HepG2 (cell line): ENCODE measurements around the gene PSME3IP1. TPM values are rescaled to one million over a fixed set of nuclear protein-coding genes. Genes with fewer than 3 reads are reported as not detected.
A peak's percentile ranks its signal among the peaks of the same experiment; 100 is the strongest.

Experiments used
- DPF2 ChIP-seq: sonication (generic); formaldehyde crosslinking; IDR thresholded peaks from 2 replicates; pipeline ENCODE4 v1.4.0; 2020; ENCODE audit warnings: mild to moderate bottlenecking, low read depth, missing genetic modification reagents, borderline replicate concordance
- HNRNPLL ChIP-seq: fragments of 200-400 bp; formaldehyde crosslinking; IDR thresholded peaks from 2 replicates; pipeline ENCODE4 v1.6.1; 2017; ENCODE audit warnings: mild to moderate bottlenecking, low read depth, low read length; ENCODE audit not compliant: poor library complexity, severe bottlenecking
- ISX ChIP-seq: sonication (generic); formaldehyde crosslinking; conservative IDR thresholded peaks from 2 replicates; pipeline ENCODE4 v1.5.0; 2020; ENCODE audit warnings: missing genetic modification reagents
- KLF12 ChIP-seq: sonication (generic); formaldehyde crosslinking; IDR thresholded peaks from 2 replicates; pipeline ENCODE4 v1.4.0; 2020; ENCODE audit warnings: missing genetic modification reagents, borderline replicate concordance
- KMT2B ChIP-seq: IDR thresholded peaks from 2 replicates; pipeline ENCODE4 v1.6.1; 2016; ENCODE audit warnings: missing genetic modification reagents, missing compliant biosample characterization
- MIER3 ChIP-seq: IDR thresholded peaks from 2 replicates; pipeline ENCODE4 v1.6.1; 2016; ENCODE audit warnings: missing compliant biosample characterization, borderline replicate concordance
- MLXIP ChIP-seq: sonication (generic); formaldehyde crosslinking; IDR thresholded peaks from 2 replicates; pipeline ENCODE4 v1.9.0; 2021; ENCODE audit warnings: missing genetic modification reagents, borderline replicate concordance
- NFKBIZ ChIP-seq: IDR thresholded peaks from 2 replicates; pipeline ENCODE4 v1.6.1; 2018; ENCODE audit warnings: missing genetic modification reagents, missing compliant biosample characterization
- SAP130 ChIP-seq: IDR thresholded peaks from 2 replicates; pipeline ENCODE4 v1.6.1; 2016; ENCODE audit warnings: low read depth
- SSRP1 ChIP-seq: IDR thresholded peaks from 2 replicates; pipeline ENCODE4 v1.6.1; 2016; ENCODE audit warnings: control low read depth
- TOE1 ChIP-seq: sonication (generic); formaldehyde crosslinking; IDR thresholded peaks from 2 replicates; pipeline ENCODE4 v1.4.0; 2020; ENCODE audit warnings: mild to moderate bottlenecking, missing genetic modification reagents
- XRCC5 ChIP-seq: fragments of 200-400 bp; formaldehyde crosslinking; optimal IDR thresholded peaks from 2 replicates; pipeline ENCODE3; 2017; ENCODE audit warnings: mild to moderate bottlenecking, low read length
- ZFP36L2 ChIP-seq: sonication (generic); formaldehyde crosslinking; IDR thresholded peaks from 2 replicates; pipeline ENCODE4 v1.4.0; 2020; ENCODE audit warnings: missing genetic modification reagents
- ZNF12 ChIP-seq: sonication (generic); formaldehyde crosslinking; IDR thresholded peaks from 2 replicates; pipeline ENCODE4 v1.5.0; 2020; ENCODE audit warnings: missing genetic modification reagents
- ZNF180 ChIP-seq: sonication (generic); formaldehyde crosslinking; IDR thresholded peaks from 2 replicates; pipeline ENCODE4 v1.4.0; 2020; ENCODE audit warnings: low read depth, missing genetic modification reagents, borderline replicate concordance
- ZNF556 ChIP-seq: sonication (generic); formaldehyde crosslinking; IDR thresholded peaks from 2 replicates; pipeline ENCODE4 v1.4.0; 2020; ENCODE audit warnings: mild to moderate bottlenecking, missing genetic modification reagents, borderline replicate concordance
- ZNF570 ChIP-seq: sonication (generic); formaldehyde crosslinking; IDR thresholded peaks from 2 replicates; pipeline ENCODE4 v1.4.0; 2020; ENCODE audit warnings: mild to moderate bottlenecking, missing genetic modification reagents, borderline replicate concordance
- ZNF691 ChIP-seq: sonication (generic); formaldehyde crosslinking; IDR thresholded peaks from 2 replicates; pipeline ENCODE4 v1.4.0; 2020; ENCODE audit warnings: missing genetic modification reagents, low read depth, mild to moderate bottlenecking, borderline replicate concordance
- ZNF737 ChIP-seq: sonication (generic); formaldehyde crosslinking; IDR thresholded peaks from 2 replicates; pipeline ENCODE4 v1.5.0; 2020; ENCODE audit warnings: missing genetic modification reagents, mild to moderate bottlenecking, borderline replicate concordance
- ZNF768 ChIP-seq: sonication (generic); formaldehyde crosslinking; IDR thresholded peaks from 2 replicates; pipeline ENCODE4 v1.4.0; 2020; ENCODE audit warnings: missing genetic modification reagents
- polyA plus RNA-seq, 8 experiments: library from polyadenylated mRNA; depleted of rRNA in 3 of 8; stranded (reverse) in 7 of 8; unstranded in 1 of 8; fragments of >200 nt; fragmentation: Illumina TruSeq in 4 of 8; extraction: Trizol in 4 of 8; gene quantifications; 2 replicates each; pipeline versions ENCODE4 v1.2.1 to v1.2.3, GENCODE V29; 2011 to 2016; ENCODE audit warnings: low read depth in 4 of 8, missing spikeins in 1 of 8, mixed read lengths in 1 of 8; ENCODE audit not compliant: insufficient read depth in 1 of 8
- total RNA-seq, 5 experiments: library from RNA; depleted of rRNA; stranded (reverse); fragments of >200 nt; fragmentation: Illumina TruSeq; extraction: Trizol; gene quantifications; 2 replicates each; pipeline ENCODE4 v1.2.3, GENCODE V29; 2016; ENCODE audit warnings: low read depth in 1 of 5
- TF ChIP-seq, protein P1 (sequence below): IDR thresholded peaks from 2 replicates; pipeline ENCODE4 v1.6.1; 2016; ENCODE audit warnings: mild to moderate bottlenecking, missing biosample characterization, missing genetic modification reagents
- TF ChIP-seq, protein P2 (sequence below): sonication (generic); formaldehyde crosslinking; IDR thresholded peaks from 2 replicates; pipeline ENCODE4 v1.9.0; 2021; ENCODE audit warnings: missing genetic modification reagents, mild to moderate bottlenecking, borderline replicate concordance
- TF ChIP-seq, protein P3 (sequence below): sonication (generic); formaldehyde crosslinking; IDR thresholded peaks from 2 replicates; pipeline ENCODE4 v1.5.0; 2020; ENCODE audit warnings: missing genetic modification reagents, mild to moderate bottlenecking, borderline replicate concordance

Gene PSME3IP1
- total and polyA plus RNA-seq, 2 of the 13 experiments (the other 11 are each of a cell fraction or from before 2014, with no cell fraction given), result 90.8 to 99.8 TPM

DNA sequence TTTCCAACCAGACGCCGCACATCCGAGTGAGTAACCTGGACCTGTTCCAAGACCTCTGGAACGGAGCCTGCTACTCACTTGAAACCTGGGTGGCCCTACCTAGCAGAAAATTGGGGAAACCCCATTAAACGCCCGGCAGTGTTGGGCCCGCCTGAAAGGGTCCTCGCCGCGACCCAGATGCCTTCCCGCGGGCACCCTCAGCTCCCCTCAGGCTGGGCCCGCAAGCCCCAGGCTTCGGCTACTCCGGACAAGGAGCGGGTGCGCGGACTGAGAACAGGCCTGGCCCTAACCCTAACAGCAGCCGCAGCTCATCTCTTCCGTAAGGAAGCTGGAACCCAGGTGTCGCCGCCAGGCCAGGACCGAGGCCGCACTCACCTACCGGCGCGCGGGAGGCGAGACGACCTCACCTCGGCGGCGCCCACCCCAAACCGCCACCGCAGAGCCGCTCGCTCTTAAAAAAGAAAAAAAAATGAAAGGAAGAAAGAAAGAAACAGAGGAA, 344 bp downstream of the PSME3IP1 start (continued):
- TF ChIP-seq, protein P1, sequence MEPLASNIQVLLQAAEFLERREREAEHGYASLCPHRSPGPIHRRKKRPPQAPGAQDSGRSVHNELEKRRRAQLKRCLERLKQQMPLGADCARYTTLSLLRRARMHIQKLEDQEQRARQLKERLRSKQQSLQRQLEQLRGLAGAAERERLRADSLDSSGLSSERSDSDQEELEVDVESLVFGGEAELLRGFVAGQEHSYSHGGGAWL (CRISPR knock-in tag), result no peak; the same call in 1 of the 2 replicates
- TF ChIP-seq ZNF570 (CRISPR knock-in tag) (no peak), TOE1 (CRISPR knock-in tag) (no peak), NFKBIZ (CRISPR knock-in tag) (no peak), ZNF556 (CRISPR knock-in tag) (no peak), ZNF737 (CRISPR knock-in tag) (0 out of 2 replicates have a peak, but pooled peaks have one; percentile 58), XRCC5 (peak; percentile 14), DPF2 (no peak), ZNF180 (no peak), ISX (CRISPR knock-in tag) (no peak), ZNF691 (no peak), KMT2B (CRISPR knock-in tag) (no peak; the same call in 1 of the 2 replicates), MIER3 (CRISPR knock-in tag) (no peak), ZNF768 (peak; percentile 72; the same call in 1 of the 2 replicates), SAP130 (CRISPR knock-in tag) (no peak), HNRNPLL (peak; percentile 15), SSRP1 (CRISPR knock-in tag) (no peak), ZNF12 (0 out of 2 replicates have a peak, but pooled peaks have one; percentile 40), MLXIP (CRISPR knock-in tag) (no peak), KLF12 (CRISPR knock-in tag) (no peak), ZFP36L2 (no peak)
- TF ChIP-seq, protein P2, sequence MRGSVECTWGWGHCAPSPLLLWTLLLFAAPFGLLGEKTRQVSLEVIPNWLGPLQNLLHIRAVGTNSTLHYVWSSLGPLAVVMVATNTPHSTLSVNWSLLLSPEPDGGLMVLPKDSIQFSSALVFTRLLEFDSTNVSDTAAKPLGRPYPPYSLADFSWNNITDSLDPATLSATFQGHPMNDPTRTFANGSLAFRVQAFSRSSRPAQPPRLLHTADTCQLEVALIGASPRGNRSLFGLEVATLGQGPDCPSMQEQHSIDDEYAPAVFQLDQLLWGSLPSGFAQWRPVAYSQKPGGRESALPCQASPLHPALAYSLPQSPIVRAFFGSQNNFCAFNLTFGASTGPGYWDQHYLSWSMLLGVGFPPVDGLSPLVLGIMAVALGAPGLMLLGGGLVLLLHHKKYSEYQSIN (CRISPR knock-in tag), result no peak
- TF ChIP-seq, protein P3, sequence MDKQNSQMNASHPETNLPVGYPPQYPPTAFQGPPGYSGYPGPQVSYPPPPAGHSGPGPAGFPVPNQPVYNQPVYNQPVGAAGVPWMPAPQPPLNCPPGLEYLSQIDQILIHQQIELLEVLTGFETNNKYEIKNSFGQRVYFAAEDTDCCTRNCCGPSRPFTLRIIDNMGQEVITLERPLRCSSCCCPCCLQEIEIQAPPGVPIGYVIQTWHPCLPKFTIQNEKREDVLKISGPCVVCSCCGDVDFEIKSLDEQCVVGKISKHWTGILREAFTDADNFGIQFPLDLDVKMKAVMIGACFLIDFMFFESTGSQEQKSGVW (CRISPR knock-in tag), result no peak
